GM12864 (cell line): ENCODE results near the gene CCDC184.
A peak's percentile ranks its signal among the peaks of the same experiment; 100 is the strongest.

Source experiments
- DNase-seq: peaks from one replicate; pipeline ENCODE4 v3.0.0-alpha.2; 2011; ENCODE audit warnings: low read depth
- H3K4me3 ChIP-seq: 2 replicates; pipeline ENCODE4 v1.5.1; 2011; ENCODE audit warnings: mild to moderate bottlenecking, low read depth, low read length, control low read depth
- CTCF ChIP-seq: IDR thresholded peaks from 2 replicates; pipeline ENCODE4 v1.5.1; 2011; ENCODE audit warnings: low read depth, mild to moderate bottlenecking, moderate library complexity, low read length, control low read depth, inconsistent platforms; ENCODE audit errors: missing control alignments

CCDC184 gene

GRCh38 chr12:48179466-48179865 is 4.0 kb upstream of the CCDC184 start:
- H3K4me3 ChIP-seq, result no peak overlapping the region
- no peak for DNase-seq
- no peak for TF ChIP-seq CTCF

- H3K4me3 ChIP-seq, result no peak overlapping the region
- DNase-seq, result no peak
- no peak for TF ChIP-seq CTCF
These were observed 3.0 kb upstream of the CCDC184 start for GRCh38 chr12:48180424-48180823.

- H3K4me3 ChIP-seq, result no peak overlapping the region
- DNase-seq, result no peak
- no peak for TF ChIP-seq CTCF
These were observed 2.5 kb upstream of the CCDC184 start for GRCh38 chr12:48180857-48181495.

- peak overlapping the region; percentile 69 for H3K4me3 ChIP-seq
- no peak for DNase-seq
- TF ChIP-seq CTCF, result no peak
These were observed 813 bp upstream of the CCDC184 start for GRCh38 chr12:48182631-48183030.

- peak overlapping the region; percentile 69 for H3K4me3 ChIP-seq
- no peak for DNase-seq
These were observed 568 bp downstream of the CCDC184 start for GRCh38 chr12:48183876-48184548.

GRCh38 chr12:48184549-48184922 is 1.1 kb downstream of the CCDC184 start:
- TF ChIP-seq CTCF, result no peak
- no peak overlapping the region for H3K4me3 ChIP-seq
- DNase-seq, result no peak

More at GRCh38 chr12:48183876-48184548, 568 bp downstream of the CCDC184 start:
- TF ChIP-seq CTCF, result no peak
